HG03135 (cell line): ENCODE data around the gene CYP27B1.

Experiments
- ATAC-seq: cut with Tn5 transposase; IDR thresholded peaks from one replicate; pipeline ENCODE4 v1.9.1; 2021; ENCODE audit warnings: mild to moderate bottlenecking, moderate library complexity; ENCODE audit not compliant: unreplicated experiment

The CYP27B1 gene, protein sequence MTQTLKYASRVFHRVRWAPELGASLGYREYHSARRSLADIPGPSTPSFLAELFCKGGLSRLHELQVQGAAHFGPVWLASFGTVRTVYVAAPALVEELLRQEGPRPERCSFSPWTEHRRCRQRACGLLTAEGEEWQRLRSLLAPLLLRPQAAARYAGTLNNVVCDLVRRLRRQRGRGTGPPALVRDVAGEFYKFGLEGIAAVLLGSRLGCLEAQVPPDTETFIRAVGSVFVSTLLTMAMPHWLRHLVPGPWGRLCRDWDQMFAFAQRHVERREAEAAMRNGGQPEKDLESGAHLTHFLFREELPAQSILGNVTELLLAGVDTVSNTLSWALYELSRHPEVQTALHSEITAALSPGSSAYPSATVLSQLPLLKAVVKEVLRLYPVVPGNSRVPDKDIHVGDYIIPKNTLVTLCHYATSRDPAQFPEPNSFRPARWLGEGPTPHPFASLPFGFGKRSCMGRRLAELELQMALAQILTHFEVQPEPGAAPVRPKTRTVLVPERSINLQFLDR

DNA sequence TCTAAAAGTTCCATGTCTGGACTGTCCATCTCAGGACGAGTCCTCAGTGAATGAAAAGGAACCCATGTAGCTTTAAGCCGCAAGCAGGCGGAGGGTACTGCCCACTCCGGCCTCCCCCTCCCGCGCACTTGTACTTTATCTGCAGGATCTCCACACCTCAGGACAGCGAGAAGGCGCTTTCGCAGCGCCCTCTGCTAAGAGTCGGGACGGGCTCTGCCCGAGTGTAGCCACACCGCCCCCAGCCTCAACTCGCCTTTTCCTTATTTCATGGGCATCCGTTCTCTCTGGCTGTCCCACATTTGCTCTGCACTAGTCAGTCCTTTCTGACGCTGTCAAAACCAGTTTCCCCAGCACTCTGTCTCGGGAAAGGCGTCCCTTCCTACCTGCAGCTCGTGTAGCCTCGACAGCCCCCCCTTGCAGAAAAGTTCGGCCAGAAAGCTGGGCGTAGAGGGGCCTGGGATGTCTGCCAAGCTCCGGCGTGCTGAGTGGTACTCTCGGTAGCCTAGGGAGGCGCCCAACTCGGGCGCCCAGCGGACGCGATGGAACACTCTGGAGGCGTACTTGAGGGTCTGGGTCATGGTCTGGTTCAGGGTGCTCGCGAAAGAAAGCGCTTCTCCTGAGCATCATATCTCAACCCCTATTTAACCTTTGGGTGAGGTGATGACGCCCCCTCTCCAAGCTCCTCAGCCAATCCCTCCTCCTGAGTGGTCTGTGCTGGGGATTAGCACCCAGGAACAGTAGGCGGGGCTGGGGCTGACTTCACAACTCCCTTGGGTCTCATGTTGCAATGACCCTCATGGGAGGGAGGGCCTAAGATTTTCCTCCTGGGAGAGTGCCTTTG, at the start of gene CYP27B1:
Gene CYP27B1 (minus strand): TSS at position 615 of the 841 bp plus-strand sequence. CDS start 37 bp downstream, at position 578.
- ATAC-seq: no peak

DNA sequence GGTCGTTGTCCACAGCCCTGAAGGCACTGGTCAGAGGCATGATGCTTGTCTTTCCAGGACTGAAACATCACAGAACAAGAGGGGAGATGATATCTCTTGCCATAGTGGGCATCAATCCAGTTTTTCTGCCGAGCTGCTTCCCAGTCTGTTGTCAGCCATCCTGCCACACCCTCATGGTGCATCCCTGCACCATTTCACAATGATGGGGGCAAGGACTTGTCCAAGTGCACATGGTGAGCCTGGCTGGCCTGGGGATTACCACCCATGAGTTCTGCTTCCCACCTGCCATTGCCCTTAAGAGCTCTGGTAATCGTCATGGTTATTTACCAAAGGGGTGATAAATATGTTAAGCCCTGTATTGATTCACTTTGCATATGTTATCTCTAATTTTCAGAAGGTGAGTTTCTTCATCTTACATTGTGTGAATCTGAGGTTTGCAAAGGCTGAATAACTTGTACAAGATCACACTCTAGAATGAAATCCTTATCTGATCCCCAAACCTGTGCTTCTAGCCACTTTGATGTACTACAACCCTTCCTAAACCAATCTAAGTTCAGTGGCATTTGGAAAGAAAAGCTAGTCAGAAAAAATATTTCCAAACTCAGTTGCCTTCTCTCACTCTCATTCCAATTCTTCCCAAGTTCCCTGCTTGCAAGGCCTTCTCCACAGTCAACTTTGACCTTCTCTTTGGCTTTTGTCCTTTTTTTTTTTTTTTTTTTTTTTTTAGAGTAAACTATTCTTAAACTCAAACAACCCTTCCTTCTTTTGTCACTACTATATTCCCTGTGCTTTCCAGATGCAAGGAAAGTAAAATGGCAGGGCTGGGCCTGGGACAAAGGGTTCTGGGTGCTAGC, 49.4 kb upstream of the CYP27B1 start:
- ATAC-seq: no peak

DNA sequence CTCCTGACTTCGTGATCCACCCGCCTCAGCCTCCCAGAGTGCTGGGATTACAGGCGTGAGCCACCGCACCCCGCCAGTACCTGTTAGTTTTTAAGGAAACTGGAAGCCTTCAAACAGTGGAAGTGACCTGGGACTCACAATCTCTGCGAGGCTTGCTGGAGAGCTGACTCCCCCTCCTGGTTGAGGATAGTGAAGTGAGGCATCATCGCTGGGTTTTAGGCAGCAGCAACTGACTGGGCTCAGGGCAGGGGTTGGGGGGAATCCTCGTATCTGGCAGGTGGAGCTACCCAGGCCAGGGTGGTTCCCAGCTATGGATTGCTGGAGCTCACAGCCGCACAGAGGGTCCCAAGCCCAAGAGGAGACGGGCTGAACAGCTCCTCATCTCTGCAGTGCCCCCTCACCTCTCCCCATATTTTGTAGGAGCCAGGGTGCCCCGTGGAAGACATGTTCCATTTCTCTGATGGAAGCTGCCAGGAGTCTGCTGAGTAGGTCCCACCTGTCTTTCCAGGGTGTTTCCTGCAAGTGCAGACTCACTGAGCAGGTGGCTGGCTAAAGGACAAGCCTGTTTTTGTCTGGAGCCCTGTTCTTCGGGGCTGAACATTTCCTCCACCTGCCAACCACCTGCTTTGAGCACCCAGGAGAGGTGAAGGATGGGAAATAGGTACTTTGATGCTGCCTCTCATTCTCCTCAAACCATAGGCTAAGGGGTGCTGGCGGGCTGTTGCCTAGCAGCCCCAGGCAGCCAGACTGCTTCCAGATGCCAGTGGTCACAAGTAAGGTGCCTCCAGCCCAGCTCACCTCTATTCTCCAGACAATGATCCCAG, 48.5 kb upstream of the CYP27B1 start:
- ATAC-seq: no peak

GRCh38 chr12:57813971-57814772, 47.3 kb upstream of the CYP27B1 start:
- no peak for ATAC-seq

DNA sequence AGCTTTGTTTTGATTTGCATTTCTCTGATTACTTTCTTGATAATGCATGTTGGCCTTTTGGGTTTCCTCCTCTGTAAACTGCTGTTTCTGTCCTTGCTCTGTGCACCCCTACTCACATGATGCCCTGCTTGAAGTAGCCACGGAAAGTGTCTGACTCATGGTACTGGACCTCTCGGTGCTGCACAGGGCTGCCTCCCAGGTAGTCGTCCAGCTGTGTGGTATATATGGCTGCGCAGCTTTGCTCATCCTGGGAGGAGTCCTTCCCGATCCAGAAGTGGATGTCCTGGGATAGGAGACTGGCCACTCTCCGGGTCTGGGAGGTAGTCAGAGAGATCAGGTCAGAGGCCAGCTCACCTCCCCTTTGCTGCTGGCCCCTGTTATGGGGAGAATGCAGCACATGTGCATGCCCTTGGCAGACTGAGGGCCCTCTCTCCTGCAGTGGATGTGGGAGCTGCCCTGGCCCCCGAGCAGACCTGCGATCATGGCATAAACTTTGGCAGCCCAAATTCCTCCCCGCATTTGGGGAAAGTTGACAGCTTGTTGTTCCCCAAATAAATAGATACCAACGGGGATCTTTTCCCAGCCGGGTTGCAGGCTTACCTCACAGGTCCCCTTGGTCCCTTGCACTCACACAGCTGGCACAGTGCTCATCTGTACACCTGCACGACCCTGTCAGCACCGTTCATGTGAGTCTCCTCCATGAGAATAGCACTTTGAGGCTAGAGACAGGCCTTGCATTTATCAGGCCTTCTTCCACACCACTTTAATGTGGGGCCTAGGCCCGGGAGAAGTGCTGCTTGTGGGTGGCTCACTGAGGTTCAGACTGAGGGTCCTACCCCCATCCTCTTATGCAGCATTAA, 46.5 kb upstream of the CYP27B1 start:
- ATAC-seq: no peak

- no peak for ATAC-seq
Measured at GRCh38 chr12:57811028-57811755, 44.3 kb upstream of the CYP27B1 start.

GRCh38 chr12:57810450-57810849, 43.6 kb upstream of the CYP27B1 start:
- ATAC-seq: no peak

- no peak for ATAC-seq
Measured at GRCh38 chr12:57809425-57809824, 42.5 kb upstream of the CYP27B1 start.

DNA sequence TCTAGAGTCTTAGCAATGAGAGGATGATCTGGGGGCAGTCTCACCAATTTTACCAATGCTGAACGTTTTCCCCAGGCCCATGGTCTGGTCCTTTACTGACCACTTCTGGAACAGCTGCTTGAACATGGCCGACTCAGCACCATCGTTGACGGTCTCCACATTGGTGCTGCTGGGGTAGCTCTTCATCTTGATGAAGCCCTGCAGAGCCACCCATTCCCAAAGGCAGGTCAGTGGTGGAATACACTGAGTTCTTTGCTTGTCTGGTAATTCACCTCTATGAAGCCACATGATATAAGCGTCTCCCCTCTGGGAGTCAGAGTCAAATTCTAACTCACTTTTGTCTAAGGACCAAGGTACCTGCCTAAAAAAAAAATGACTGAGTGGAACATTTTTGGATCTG, 41.5 kb upstream of the CYP27B1 start:
- ATAC-seq: no peak

- ATAC-seq: no peak
Measured at GRCh38 chr12:57807285-57807684, 40.4 kb upstream of the CYP27B1 start.

DNA sequence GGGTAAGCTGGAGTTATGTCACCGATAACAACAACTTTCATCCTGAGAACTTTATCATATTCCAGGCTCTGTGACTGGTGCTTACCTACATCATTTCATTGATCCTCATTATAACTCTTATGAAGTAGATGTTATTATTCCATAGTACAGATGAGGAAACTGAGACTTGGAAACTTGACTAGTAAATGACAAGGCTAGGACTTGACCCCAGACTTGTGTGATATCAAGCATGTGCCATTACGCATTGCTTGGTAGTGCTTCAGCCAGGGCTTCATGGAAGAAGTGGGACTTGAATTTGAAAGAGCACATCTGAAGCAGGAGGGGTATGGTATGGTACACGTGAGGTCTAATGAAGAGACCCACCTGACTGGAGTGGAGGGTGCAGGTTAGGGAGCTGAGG, 39.8 kb upstream of the CYP27B1 start:
- no peak for ATAC-seq

- no peak for ATAC-seq
Measured at GRCh38 chr12:57803319-57803893, 36.5 kb upstream of the CYP27B1 start.

- no peak for ATAC-seq
Measured at GRCh38 chr12:57802607-57803006, 35.7 kb upstream of the CYP27B1 start.

- no peak for ATAC-seq
Measured at GRCh38 chr12:57800965-57801364, 34.1 kb upstream of the CYP27B1 start.

DNA sequence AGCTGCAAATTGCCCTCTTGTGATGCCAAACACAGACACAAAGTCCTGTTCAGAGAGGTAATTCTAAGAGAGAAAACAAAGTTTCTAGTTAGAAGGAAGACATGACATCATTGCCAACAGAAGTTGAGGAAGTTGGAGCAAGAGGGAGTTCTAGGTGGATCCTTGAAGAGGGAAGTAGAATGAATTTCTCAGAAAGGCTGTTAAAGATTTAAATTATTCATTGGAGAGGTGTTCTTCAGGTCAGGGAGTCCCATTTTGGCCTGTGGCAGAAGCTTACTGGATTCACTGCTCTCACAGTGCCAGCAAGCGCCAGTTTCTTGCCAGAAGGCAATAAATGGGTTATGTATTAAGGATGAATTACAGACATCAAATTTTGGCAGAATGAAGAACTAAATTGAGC, 31.1 kb upstream of the CYP27B1 start:
- no peak for ATAC-seq

DNA sequence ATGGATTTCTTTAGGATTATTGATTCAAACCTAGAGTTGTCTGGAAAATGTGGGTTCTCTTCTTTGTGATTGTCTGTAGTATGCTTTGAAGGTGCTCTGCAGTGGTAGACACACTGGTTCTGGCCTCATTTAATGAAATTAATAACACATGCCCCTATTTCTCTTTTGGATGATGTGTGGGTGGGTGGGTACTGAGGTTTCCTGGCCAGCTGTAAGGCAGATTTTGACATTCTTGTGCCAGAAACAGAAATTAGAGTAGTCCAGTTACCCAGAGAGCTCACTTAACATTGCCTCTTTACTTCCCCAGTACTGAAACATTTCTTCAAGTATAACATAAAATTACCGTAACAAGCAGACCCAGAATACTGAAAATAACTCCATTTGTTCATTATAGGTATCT, 30.1 kb upstream of the CYP27B1 start:
- ATAC-seq: no peak

DNA sequence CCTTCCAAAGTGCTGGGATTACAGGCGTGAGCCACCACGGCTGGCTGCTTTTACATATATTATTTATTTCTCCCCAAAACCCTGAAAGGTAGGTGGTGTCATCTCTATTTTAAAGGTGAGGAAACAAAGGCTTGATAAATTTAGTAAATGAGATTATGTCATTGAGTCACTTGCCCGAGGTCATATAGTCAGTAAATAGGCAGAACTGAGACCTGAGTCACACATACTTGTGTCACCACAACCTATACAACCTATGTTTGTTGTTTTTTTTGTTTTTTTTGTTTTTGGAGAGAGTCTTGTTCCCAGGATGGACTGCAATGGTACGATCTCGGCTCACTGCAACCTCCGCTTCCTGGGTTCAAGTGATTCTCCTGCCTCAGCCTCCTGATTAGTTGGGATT, 28.5 kb upstream of the CYP27B1 start:
- no peak for ATAC-seq
